ENCODE measurements around the gene DSTYK. TPM values are rescaled to one million over a fixed set of nuclear protein-coding genes. Genes with fewer than 3 reads are reported as not detected.

The DSTYK gene
- total RNA-seq, 1 experiment from 2014 or later: 8.4 TPM

- Histone ChIP-seq H3K9me2 (replicated peaks; ENCODE audit: low read length) (no peaks in the 10 kb centered on the region), H3K4me3 (ENCODE audit: low read length) (no peak overlapping the region), H3F3A (ENCODE audit: low read length, unreplicated experiment) (no peaks in the 10 kb centered on the region), H3K79me2 (ENCODE audit: low read length) (no peaks in the 10 kb centered on the region), H3K9me3 (ENCODE audit: low read length) (no peaks in the 10 kb centered on the region), H3K9ac (ENCODE audit: low read length) (no peak overlapping the region), H3K4me1 (ENCODE audit: insufficient read depth, low read length) (peaks cover 12% of the 10 kb centered on the region), H3K36me3 (ENCODE audit: low read depth, low read length) (no peaks in the 10 kb centered on the region), H2AFZ (ENCODE audit: low read length) (peak overlapping the region; percentile 36; the same call in 1 of the 2 replicates), H3K27me3 (ENCODE audit: low read length) (no peaks in the 10 kb centered on the region), H3K27ac (ENCODE audit: low read length) (no peak overlapping the region), H3K4me2 (ENCODE audit: low read length) (no peak overlapping the region), H4K20me1 (ENCODE audit: low read length) (no peaks in the 10 kb centered on the region)
- BruUV-seq (replicated peaks): no TSS peak
- no peak for TF ChIP-seq EZH2 (IDR thresholded peaks at IDR 0.05; ENCODE audit: low read length, unreplicated experiment)
- TF ChIP-seq CTCF (conservative IDR thresholded peaks at IDR 0.05; ENCODE audit: low read depth, low read length): peak; percentile 98
- POLR2A ChIA-PET (ENCODE audit: unreplicated experiment): no interaction called here
- DNase-seq: peak; percentile 95
- intact Hi-C loops (cut with micrococcal nuclease): loop anchor here (1.0 to 5.0 kb wide), 9 partner anchors 27 to 449 kb away; partner anchors contain the start of gene DSTYK
- CTCF ChIA-PET: interaction anchor here (0.5 to 3.1 kb wide), 12 partner anchors 9 to 267 kb away, joined by 3 to 22 read pairs (median 5); partner anchors contain the start of genes RBBP5 and TMCC2
- ATAC-seq: peak; percentile 98
These were observed 44.7 kb upstream of the DSTYK start for GRCh38 chr1:205255941-205256780.

GRCh38 chr1:205251576-205251975, 40.1 kb upstream of the DSTYK start:
- POLR2A ChIA-PET (ENCODE audit: unreplicated experiment): no interaction called here
- Histone ChIP-seq H3K36me3 (ENCODE audit: low read depth, low read length) (no peaks in the 10 kb centered on the region), H3K4me1 (ENCODE audit: insufficient read depth, low read length) (no peaks in the 10 kb centered on the region), H3K4me3 (ENCODE audit: low read length) (no peak overlapping the region), H3F3A (ENCODE audit: low read length, unreplicated experiment) (no peaks in the 10 kb centered on the region), H3K9me3 (ENCODE audit: low read length) (no peaks in the 10 kb centered on the region), H3K27ac (ENCODE audit: low read length) (no peak overlapping the region), H2AFZ (ENCODE audit: low read length) (no peak overlapping the region), H3K79me2 (ENCODE audit: low read length) (no peaks in the 10 kb centered on the region), H3K27me3 (ENCODE audit: low read length) (no peaks in the 10 kb centered on the region), H3K4me2 (ENCODE audit: low read length) (no peak overlapping the region), H3K9ac (ENCODE audit: low read length) (no peak overlapping the region), H4K20me1 (ENCODE audit: low read length) (no peaks in the 10 kb centered on the region), H3K9me2 (replicated peaks; ENCODE audit: low read length) (no peaks in the 10 kb centered on the region)
- BruUV-seq (replicated peaks): no TSS peak
- no peak for DNase-seq
- no peak for ATAC-seq
- intact Hi-C loops (cut with micrococcal nuclease): no loop called here
- TF ChIP-seq CTCF (conservative IDR thresholded peaks at IDR 0.05; ENCODE audit: low read depth, low read length) (no peak), EZH2 (IDR thresholded peaks at IDR 0.05; ENCODE audit: low read length, unreplicated experiment) (no peak), EZH2phosphoT487 (IDR thresholded peaks at IDR 0.05; ENCODE audit: borderline replicate concordance, low read length) (no peak)
- CTCF ChIA-PET: interaction anchor here (0.6 kb wide), 1 partner anchor 115 kb away, joined by 3 read pairs; no protein-coding TSS in a partner anchor

- DNase-seq: no peak
- H3K4me2 ChIP-seq (ENCODE audit: low read length): no peak overlapping the region
- intact Hi-C loops (cut with micrococcal nuclease): no loop called here
- BruUV-seq (replicated peaks): no TSS peak
- no peaks in the 10 kb centered on the region for H3K27me3 ChIP-seq (ENCODE audit: low read length)
- no peaks in the 10 kb centered on the region for H3K36me3 ChIP-seq (ENCODE audit: low read depth, low read length)
- H3K4me1 ChIP-seq (ENCODE audit: insufficient read depth, low read length): no peaks in the 10 kb centered on the region
- no peaks in the 10 kb centered on the region for H3F3A ChIP-seq (ENCODE audit: low read length, unreplicated experiment)
- H3K9me3 ChIP-seq (ENCODE audit: low read length): no peaks in the 10 kb centered on the region
- no peak overlapping the region for H3K9ac ChIP-seq (ENCODE audit: low read length)
- no peak for ATAC-seq
- no peaks in the 10 kb centered on the region for H3K79me2 ChIP-seq (ENCODE audit: low read length)
- H2AFZ ChIP-seq (ENCODE audit: low read length): no peak overlapping the region
- no peaks in the 10 kb centered on the region for H4K20me1 ChIP-seq (ENCODE audit: low read length)
- ChIA-PET CTCF (no interaction called here), POLR2A (ENCODE audit: unreplicated experiment) (no interaction called here)
- no peak overlapping the region for H3K27ac ChIP-seq (ENCODE audit: low read length)
- no peak overlapping the region for H3K4me3 ChIP-seq (ENCODE audit: low read length)
- TF ChIP-seq EZH2phosphoT487 (IDR thresholded peaks at IDR 0.05; ENCODE audit: borderline replicate concordance, low read length) (no peak), EZH2 (IDR thresholded peaks at IDR 0.05; ENCODE audit: low read length, unreplicated experiment) (no peak), CTCF (conservative IDR thresholded peaks at IDR 0.05; ENCODE audit: low read depth, low read length) (no peak)
- H3K9me2 ChIP-seq (replicated peaks; ENCODE audit: low read length): no peaks in the 10 kb centered on the region
These were observed 39.2 kb upstream of the DSTYK start for GRCh38 chr1:205250699-205251098.

All from PC-3 (cell line).